Mesodermal cell (in vitro differentiated cells): ENCODE data around the gene ZNF710.
"Not testable (repeated sequence)": the region's sequence is repeated elsewhere in the genome, so short reads cannot be mapped to it uniquely, and the experiment has no call there.

Experiments
- H3K27ac ChIP-seq: 2 replicates; pipeline ENCODE4 v1.7.0; 2013; ENCODE audit warnings: mild to moderate bottlenecking, low read depth, low read length, moderate library complexity; ENCODE audit not compliant: severe bottlenecking
- H3K36me3 ChIP-seq: 2 replicates; pipeline ENCODE4 v1.7.1; 2013; ENCODE audit warnings: mild to moderate bottlenecking, low read length, moderate library complexity; ENCODE audit not compliant: control insufficient read depth, insufficient read depth
- H3K4me1 ChIP-seq: one replicate; pipeline ENCODE4 v1.7.1; 2013; ENCODE audit warnings: mild to moderate bottlenecking, low read length; ENCODE audit not compliant: insufficient read depth, control insufficient read depth, poor library complexity, severe bottlenecking
- H3K4me3 ChIP-seq: 2 replicates; pipeline ENCODE4 v1.7.0; 2013; ENCODE audit warnings: low read length, control low read depth, mild to moderate bottlenecking; ENCODE audit not compliant: insufficient read depth, poor library complexity, severe bottlenecking; ENCODE audit errors: extremely low read depth
- H3K9me3 ChIP-seq: 2 replicates; pipeline ENCODE4 v1.7.1; 2013; ENCODE audit warnings: mild to moderate bottlenecking, low read length, moderate library complexity; ENCODE audit not compliant: control insufficient read depth
- WGBS, 2 experiments: methylation state at CpG; one replicate each; pipeline ENCODE4 v1.1.5; 2013; ENCODE audit warnings: missing lambda C conversion rate in 2 of 2; ENCODE audit not compliant: insufficient coverage in 2 of 2; 5-methylcytosine and 5-hydroxymethylcytosine counted together

Gene ZNF710

GRCh38 chr15:89975482-89976245 lies 25.5 kb upstream of the ZNF710 start:
- Histone ChIP-seq H3K36me3 (no peaks in the 10 kb centered on the region), H3K4me3 (no peak overlapping the region), H3K4me1 (no peaks in the 10 kb centered on the region), H3K9me3 (peaks cover 3% of the 10 kb centered on the region), H3K27ac (no peak overlapping the region)
- WGBS, 2 experiments, result 84 to 93% methylated on average over 7 of the region's 8 CpGs

- H3K27ac ChIP-seq, result no peak overlapping the region
- no peak overlapping the region for H3K4me3 ChIP-seq
- WGBS, 2 experiments, result 83 to 95% methylated on average over 3 to 5 of the region's 5 CpGs
- no peaks in the 10 kb centered on the region for H3K4me1 ChIP-seq
- H3K9me3 ChIP-seq, result peaks cover 3% of the 10 kb centered on the region
- H3K36me3 ChIP-seq, result no peaks in the 10 kb centered on the region
Measured at GRCh38 chr15:89976246-89976600, 24.9 kb upstream of the ZNF710 start.

- not testable (repeated sequence) for H3K36me3 ChIP-seq, H3K4me1 ChIP-seq, H3K9me3 ChIP-seq, H3K27ac ChIP-seq, H3K4me3 ChIP-seq
- 94 to 97% methylated on average over 7 to 11 of the region's 31 CpGs for WGBS, 2 experiments
Measured at GRCh38 chr15:89977836-89978235, 23.3 kb upstream of the ZNF710 start.

- H3K4me1 ChIP-seq, result no peaks in the 10 kb centered on the region
- 71 to 82% methylated on average over 3 to 4 of the region's 7 CpGs for WGBS, 2 experiments
Measured at GRCh38 chr15:89978914-89979313, 22.2 kb upstream of the ZNF710 start.

GRCh38 chr15:89980896-89981295 lies 20.2 kb upstream of the ZNF710 start:
- H3K9me3 ChIP-seq, result peaks cover 3% of the 10 kb centered on the region
- no peaks in the 10 kb centered on the region for H3K36me3 ChIP-seq
- H3K4me3 ChIP-seq, result no peak overlapping the region
- no peak overlapping the region for H3K27ac ChIP-seq
- 94 to 95% methylated on average over 4 of the region's 4 CpGs for WGBS, 2 experiments
- H3K4me1 ChIP-seq, result no peaks in the 10 kb centered on the region

More at GRCh38 chr15:89978914-89979313, 22.2 kb upstream of the ZNF710 start:
- Histone ChIP-seq H3K9me3 (peaks cover 3% of the 10 kb centered on the region), H3K4me3 (no peak overlapping the region), H3K27ac (no peak overlapping the region), H3K36me3 (no peaks in the 10 kb centered on the region)

GRCh38 chr15:89982315-89983055 lies 18.6 kb upstream of the ZNF710 start:
- H3K4me3 ChIP-seq, result no peak overlapping the region
- H3K27ac ChIP-seq, result no peak overlapping the region
- H3K36me3 ChIP-seq, result no peaks in the 10 kb centered on the region
- H3K4me1 ChIP-seq, result no peaks in the 10 kb centered on the region
- 48 to 57% methylated on average over 6 to 7 of the region's 7 CpGs for whole genome bisulfite sequencing, 2 experiments
- H3K9me3 ChIP-seq, result no peaks in the 10 kb centered on the region

- Histone ChIP-seq H3K36me3 (no peaks in the 10 kb centered on the region), H3K9me3 (no peaks in the 10 kb centered on the region), H3K27ac (no peak overlapping the region), H3K4me1 (no peaks in the 10 kb centered on the region), H3K4me3 (no peak overlapping the region)
- WGBS, 2 experiments, result 100% methylated on average over 2 of the region's 2 CpGs
Measured at GRCh38 chr15:89984001-89984400, 17.1 kb upstream of the ZNF710 start.

GRCh38 chr15:89984421-89985010 lies 16.6 kb upstream of the ZNF710 start:
- Histone ChIP-seq H3K9me3 (no peaks in the 10 kb centered on the region), H3K27ac (no peak overlapping the region), H3K4me3 (no peak overlapping the region), H3K36me3 (no peaks in the 10 kb centered on the region), H3K4me1 (no peaks in the 10 kb centered on the region)
- WGBS, 2 experiments, result 89 to 100% methylated on average over 2 to 3 of the region's 6 CpGs

GRCh38 chr15:89985111-89985510 lies 16.0 kb upstream of the ZNF710 start:
- no peaks in the 10 kb centered on the region for H3K36me3 ChIP-seq
- 100% methylated on average over 1 to 2 of the region's 3 CpGs for WGBS, 2 experiments
- H3K4me3 ChIP-seq, result no peak overlapping the region
- H3K4me1 ChIP-seq, result no peaks in the 10 kb centered on the region
- H3K9me3 ChIP-seq, result no peaks in the 10 kb centered on the region
- no peak overlapping the region for H3K27ac ChIP-seq

- 80% methylated on average over 2 of the region's 4 CpGs; no CpG with 5 or more reads in 1 of the 2 experiments for WGBS, 2 experiments
- Histone ChIP-seq H3K27ac (no peak overlapping the region), H3K9me3 (no peaks in the 10 kb centered on the region), H3K4me3 (no peak overlapping the region), H3K36me3 (no peaks in the 10 kb centered on the region), H3K4me1 (no peaks in the 10 kb centered on the region)
Measured at GRCh38 chr15:89991312-89991711, 9.8 kb upstream of the ZNF710 start.

GRCh38 chr15:89993349-89993748 lies 7.8 kb upstream of the ZNF710 start:
- H3K36me3 ChIP-seq, result no peaks in the 10 kb centered on the region
- no peak overlapping the region for H3K4me3 ChIP-seq
- H3K27ac ChIP-seq, result no peak overlapping the region
- 83 to 89% methylated on average over 1 of the region's 1 CpG for WGBS, 2 experiments
- no peaks in the 10 kb centered on the region for H3K4me1 ChIP-seq
- H3K9me3 ChIP-seq, result no peaks in the 10 kb centered on the region
